GM23338 (cell line): ENCODE data around the gene RPL27A. TPM values are rescaled to one million over a fixed set of nuclear protein-coding genes. Genes with fewer than 3 reads are reported as not detected.

ENCODE experiments used
- ATAC-seq: fragments of 200-7000 bp; cut with Tn5 transposase; 3 replicates; pipeline ENCODE4 v1.9.1; 2020
- DNase-seq: peaks from one replicate; pipeline ENCODE4 v3.0.0-alpha.2; 2015; ENCODE audit warnings: low spot score
- H2AFZ ChIP-seq: fragments of 200-600 bp; sonication (generic); 2 replicates; pipeline ENCODE4 v1.8.0; 2016; ENCODE audit warnings: antibody characterized with exemption, mild to moderate bottlenecking, moderate library complexity
- H3F3A ChIP-seq: fragments of 200-600 bp; sonication (generic); replicated peaks from 2 replicates; pipeline ENCODE4 v1.8.0; 2017; ENCODE audit warnings: antibody characterized with exemption, mixed run types, low read depth
- H3K27ac ChIP-seq: fragments of 200-600 bp; sonication (generic); 2 replicates; pipeline ENCODE4 v1.6.1; 2016; ENCODE audit warnings: low read depth
- H3K27me3 ChIP-seq: fragments of 200-600 bp; sonication (generic); 2 replicates; pipeline ENCODE4 v1.8.0; 2016; ENCODE audit warnings: mild to moderate bottlenecking, mixed run types, moderate library complexity; ENCODE audit not compliant: insufficient read depth
- H3K36me3 ChIP-seq: fragments of 200-600 bp; sonication (generic); 2 replicates; pipeline ENCODE4 v1.8.0; 2016; ENCODE audit warnings: mild to moderate bottlenecking; ENCODE audit not compliant: insufficient read depth
- H3K4me1 ChIP-seq: fragments of 200-600 bp; sonication (generic); 2 replicates; pipeline ENCODE4 v1.8.0; 2016; ENCODE audit warnings: mild to moderate bottlenecking, moderate library complexity; ENCODE audit not compliant: insufficient read depth
- H3K4me2 ChIP-seq: fragments of 200-600 bp; sonication (generic); 2 replicates; pipeline ENCODE4 v1.7.1; 2017; ENCODE audit warnings: mixed run types
- H3K4me3 ChIP-seq: fragments of 200-600 bp; sonication (generic); 2 replicates; pipeline ENCODE4 v1.6.1; 2016; ENCODE audit warnings: mixed run types
- H3K79me2 ChIP-seq: fragments of 200-600 bp; sonication (generic); replicated peaks from 2 replicates; pipeline ENCODE4 v1.8.0; 2017; ENCODE audit warnings: mild to moderate bottlenecking; ENCODE audit not compliant: insufficient read depth
- H3K9me2 ChIP-seq: fragments of 200-600 bp; sonication (generic); 2 replicates; pipeline ENCODE4 v1.8.0; 2017; ENCODE audit not compliant: insufficient read depth
- H4K20me1 ChIP-seq: fragments of 200-600 bp; sonication (generic); replicated peaks from 2 replicates; pipeline ENCODE4 v1.8.0; 2017; ENCODE audit warnings: mild to moderate bottlenecking; ENCODE audit not compliant: insufficient read depth
- H3K27ac Mint-ChIP-seq: 2 replicates; pipeline ENCODE4 v1.8.0; 2020; ENCODE audit warnings: inconsistent platforms, mild to moderate bottlenecking, moderate library complexity, mixed read lengths
- H3K27me3 Mint-ChIP-seq: 3 replicates; pipeline ENCODE4 v1.8.0; 2022; ENCODE audit warnings: low read depth, mild to moderate bottlenecking, moderate library complexity, mixed read lengths, inconsistent platforms; ENCODE audit not compliant: insufficient read depth, poor library complexity
- H3K36me3 Mint-ChIP-seq: 3 replicates; pipeline ENCODE4 v1.8.0; 2021; ENCODE audit warnings: low read depth, mild to moderate bottlenecking, inconsistent platforms, moderate library complexity, mixed read lengths
- H3K4me1 Mint-ChIP-seq: 3 replicates; pipeline ENCODE4 v1.8.0; 2020; ENCODE audit warnings: mild to moderate bottlenecking, inconsistent platforms, mixed read lengths
- H3K4me3 Mint-ChIP-seq: 3 replicates; pipeline ENCODE4 v1.8.0; 2021; ENCODE audit warnings: moderate library complexity, mild to moderate bottlenecking, inconsistent platforms, mixed read lengths
- H3K9me3 Mint-ChIP-seq: 3 replicates; pipeline ENCODE4 v1.8.0; 2020; ENCODE audit warnings: moderate library complexity, mild to moderate bottlenecking, inconsistent platforms, mixed read lengths
- CREB1 ChIP-seq: fragments of 250-450 bp; sonication (Bioruptor Pico); IDR thresholded peaks from 2 replicates; pipeline ENCODE4 v1.5.0; 2020; ENCODE audit warnings: low read depth, mild to moderate bottlenecking, moderate library complexity
- EZH2 ChIP-seq: fragments of 200-600 bp; sonication (generic); IDR thresholded peaks from one replicate; pipeline ENCODE4 v1.8.0; 2017; ENCODE audit warnings: antibody characterized with exemption, mild to moderate bottlenecking, low read depth; ENCODE audit not compliant: unreplicated experiment
- EZH2phosphoT487 ChIP-seq: fragments of 200-600 bp; sonication (generic); IDR thresholded peaks from one replicate; pipeline ENCODE4 v1.8.1; 2018; ENCODE audit warnings: antibody characterized with exemption; ENCODE audit not compliant: unreplicated experiment
- JUNB ChIP-seq: IDR thresholded peaks from one replicate; pipeline ENCODE4 v1.6.1; 2016; ENCODE audit warnings: antibody characterized with exemption; ENCODE audit not compliant: unreplicated experiment
- NANOG ChIP-seq: IDR thresholded peaks from 2 replicates; pipeline ENCODE4 v1.6.1; 2016; ENCODE audit warnings: antibody characterized with exemption, borderline replicate concordance
- POLR2AphosphoS5 ChIP-seq: IDR thresholded peaks from 2 replicates; pipeline ENCODE4 v1.6.1; 2016; ENCODE audit warnings: antibody characterized with exemption, low read depth
- STAT1 ChIP-seq: IDR thresholded peaks from one replicate; pipeline ENCODE4 v1.6.1; 2016; ENCODE audit warnings: antibody characterized with exemption; ENCODE audit not compliant: unreplicated experiment
- ZNF331 ChIP-seq: fragments of 250-450 bp; sonication (Bioruptor Pico); IDR thresholded peaks from 2 replicates; pipeline ENCODE4 v1.5.0; 2020; ENCODE audit warnings: low read depth, mild to moderate bottlenecking, moderate library complexity
- polyA plus RNA-seq: library from polyadenylated mRNA; unstranded; fragments of >200 nt; fragmentation: Nextera tagmentation; extraction: Ambion mirVana; gene quantifications from 2 replicates; pipeline ENCODE4 v1.2.1, GENCODE V29; 2016
- total RNA-seq: library from RNA; depleted of rRNA; stranded (reverse); fragments of >200 nt; shearing (Covaris generic); gene quantifications from 2 replicates; pipeline ENCODE4 v1.2.3, GENCODE V29; 2014
- TF ChIP-seq, protein P1 (sequence below): fragments of 250-450 bp; sonication (Bioruptor Pico); IDR thresholded peaks from 2 replicates; pipeline ENCODE4 v1.5.0; 2020; ENCODE audit warnings: mild to moderate bottlenecking, moderate library complexity

RPL27A gene
- total and polyA plus RNA-seq, 2 experiments from 2014 or later = 1,283 to 3,167 TPM

DNA sequence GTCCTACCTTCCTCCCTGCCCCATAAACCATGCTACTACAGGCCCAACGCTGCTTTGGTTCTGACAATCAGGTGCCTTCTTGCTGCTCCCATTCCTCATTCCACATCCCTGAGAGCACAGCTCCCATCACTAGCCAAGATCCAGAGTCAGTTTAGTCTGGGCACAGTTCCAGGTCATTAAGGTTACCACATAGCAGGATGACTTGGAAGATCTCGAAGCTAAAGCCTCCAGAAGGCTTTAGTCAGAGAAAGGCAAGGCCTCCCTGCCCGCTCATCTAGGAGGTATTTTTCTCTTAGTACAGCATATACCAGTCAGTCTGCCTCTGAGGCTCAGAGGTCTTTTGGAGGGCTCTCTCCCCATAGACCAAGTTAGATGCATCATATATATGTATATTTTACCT is 30.5 kb upstream of the RPL27A start:
- no peak overlapping the region for H3K27ac Mint-ChIP-seq
- no peaks in the 10 kb centered on the region for H3K4me1 Mint-ChIP-seq
- Histone ChIP-seq H3F3A (no peaks in the 10 kb centered on the region), H3K27me3 (no peaks in the 10 kb centered on the region), H3K4me3 (no peak overlapping the region), H3K4me2 (no peak overlapping the region), H3K36me3 (no peaks in the 10 kb centered on the region), H3K79me2 (no peaks in the 10 kb centered on the region), H3K27ac (no peak overlapping the region), H3K9me2 (no peaks in the 10 kb centered on the region), H4K20me1 (no peaks in the 10 kb centered on the region), H3K4me1 (no peaks in the 10 kb centered on the region), H2AFZ (no peak overlapping the region)
- TF ChIP-seq ZNF331 (CRISPR knock-in tag) (no peak), NANOG (no peak), POLR2AphosphoS5 (no peak), STAT1 (no peak), EZH2 (no peak), JUNB (no peak), CREB1 (CRISPR knock-in tag) (no peak), EZH2phosphoT487 (no peak)
- TF ChIP-seq, protein P1, sequence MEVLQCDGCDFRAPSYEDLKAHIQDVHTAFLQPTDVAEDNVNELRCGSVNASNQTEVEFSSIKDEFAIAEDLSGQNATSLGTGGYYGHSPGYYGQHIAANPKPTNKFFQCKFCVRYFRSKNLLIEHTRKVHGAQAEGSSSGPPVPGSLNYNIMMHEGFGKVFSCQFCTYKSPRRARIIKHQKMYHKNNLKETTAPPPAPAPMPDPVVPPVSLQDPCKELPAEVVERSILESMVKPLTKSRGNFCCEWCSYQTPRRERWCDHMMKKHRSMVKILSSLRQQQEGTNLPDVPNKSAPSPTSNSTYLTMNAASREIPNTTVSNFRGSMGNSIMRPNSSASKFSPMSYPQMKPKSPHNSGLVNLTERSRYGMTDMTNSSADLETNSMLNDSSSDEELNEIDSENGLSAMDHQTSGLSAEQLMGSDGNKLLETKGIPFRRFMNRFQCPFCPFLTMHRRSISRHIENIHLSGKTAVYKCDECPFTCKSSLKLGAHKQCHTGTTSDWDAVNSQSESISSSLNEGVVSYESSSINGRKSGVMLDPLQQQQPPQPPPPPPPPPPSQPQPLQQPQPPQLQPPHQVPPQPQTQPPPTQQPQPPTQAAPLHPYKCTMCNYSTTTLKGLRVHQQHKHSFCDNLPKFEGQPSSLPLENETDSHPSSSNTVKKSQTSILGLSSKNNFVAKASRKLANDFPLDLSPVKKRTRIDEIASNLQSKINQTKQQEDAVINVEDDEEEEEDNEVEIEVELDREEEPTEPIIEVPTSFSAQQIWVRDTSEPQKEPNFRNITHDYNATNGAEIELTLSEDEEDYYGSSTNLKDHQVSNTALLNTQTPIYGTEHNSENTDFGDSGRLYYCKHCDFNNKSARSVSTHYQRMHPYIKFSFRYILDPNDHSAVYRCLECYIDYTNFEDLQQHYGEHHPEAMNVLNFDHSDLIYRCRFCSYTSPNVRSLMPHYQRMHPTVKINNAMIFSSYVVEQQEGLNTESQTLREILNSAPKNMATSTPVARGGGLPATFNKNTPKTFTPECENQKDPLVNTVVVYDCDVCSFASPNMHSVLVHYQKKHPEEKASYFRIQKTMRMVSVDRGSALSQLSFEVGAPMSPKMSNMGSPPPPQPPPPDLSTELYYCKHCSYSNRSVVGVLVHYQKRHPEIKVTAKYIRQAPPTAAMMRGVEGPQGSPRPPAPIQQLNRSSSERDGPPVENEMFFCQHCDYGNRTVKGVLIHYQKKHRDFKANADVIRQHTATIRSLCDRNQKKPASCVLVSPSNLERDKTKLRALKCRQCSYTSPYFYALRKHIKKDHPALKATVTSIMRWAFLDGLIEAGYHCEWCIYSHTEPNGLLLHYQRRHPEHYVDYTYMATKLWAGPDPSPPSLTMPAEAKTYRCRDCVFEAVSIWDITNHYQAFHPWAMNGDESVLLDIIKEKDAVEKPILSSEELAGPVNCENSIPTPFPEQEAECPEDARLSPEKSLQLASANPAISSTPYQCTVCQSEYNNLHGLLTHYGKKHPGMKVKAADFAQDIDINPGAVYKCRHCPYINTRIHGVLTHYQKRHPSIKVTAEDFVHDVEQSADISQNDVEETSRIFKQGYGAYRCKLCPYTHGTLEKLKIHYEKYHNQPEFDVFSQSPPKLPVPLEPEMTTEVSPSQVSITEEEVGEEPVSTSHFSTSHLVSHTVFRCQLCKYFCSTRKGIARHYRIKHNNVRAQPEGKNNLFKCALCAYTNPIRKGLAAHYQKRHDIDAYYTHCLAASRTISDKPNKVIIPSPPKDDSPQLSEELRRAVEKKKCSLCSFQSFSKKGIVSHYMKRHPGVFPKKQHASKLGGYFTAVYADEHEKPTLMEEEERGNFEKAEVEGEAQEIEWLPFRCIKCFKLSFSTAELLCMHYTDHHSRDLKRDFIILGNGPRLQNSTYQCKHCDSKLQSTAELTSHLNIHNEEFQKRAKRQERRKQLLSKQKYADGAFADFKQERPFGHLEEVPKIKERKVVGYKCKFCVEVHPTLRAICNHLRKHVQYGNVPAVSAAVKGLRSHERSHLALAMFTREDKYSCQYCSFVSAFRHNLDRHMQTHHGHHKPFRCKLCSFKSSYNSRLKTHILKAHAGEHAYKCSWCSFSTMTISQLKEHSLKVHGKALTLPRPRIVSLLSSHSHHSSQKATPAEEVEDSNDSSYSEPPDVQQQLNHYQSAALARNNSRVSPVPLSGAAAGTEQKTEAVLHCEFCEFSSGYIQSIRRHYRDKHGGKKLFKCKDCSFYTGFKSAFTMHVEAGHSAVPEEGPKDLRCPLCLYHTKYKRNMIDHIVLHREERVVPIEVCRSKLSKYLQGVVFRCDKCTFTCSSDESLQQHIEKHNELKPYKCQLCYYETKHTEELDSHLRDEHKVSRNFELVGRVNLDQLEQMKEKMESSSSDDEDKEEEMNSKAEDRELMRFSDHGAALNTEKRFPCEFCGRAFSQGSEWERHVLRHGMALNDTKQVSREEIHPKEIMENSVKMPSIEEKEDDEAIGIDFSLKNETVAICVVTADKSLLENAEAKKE (CRISPR knock-in tag) = no peak
- H3K36me3 Mint-ChIP-seq = no peaks in the 10 kb centered on the region
- DNase-seq (no peak), ATAC-seq (no peak)
- no peaks in the 10 kb centered on the region for H3K9me3 Mint-ChIP-seq
- H3K27me3 Mint-ChIP-seq = peaks cover 2% of the 10 kb centered on the region
- no peak overlapping the region for H3K4me3 Mint-ChIP-seq
